Measurements from ENCODE around the gene MPO. TPM values are rescaled to one million over a fixed set of nuclear protein-coding genes. Genes with fewer than 3 reads are reported as not detected.

The MPO gene
- total and polyA plus RNA-seq, 9 of the 15 experiments (the other 6 are each of a cell fraction or from before 2014, with no cell fraction given) = 0.04 to 0.47 (median 0.39) TPM; not detected in 6

DNA sequence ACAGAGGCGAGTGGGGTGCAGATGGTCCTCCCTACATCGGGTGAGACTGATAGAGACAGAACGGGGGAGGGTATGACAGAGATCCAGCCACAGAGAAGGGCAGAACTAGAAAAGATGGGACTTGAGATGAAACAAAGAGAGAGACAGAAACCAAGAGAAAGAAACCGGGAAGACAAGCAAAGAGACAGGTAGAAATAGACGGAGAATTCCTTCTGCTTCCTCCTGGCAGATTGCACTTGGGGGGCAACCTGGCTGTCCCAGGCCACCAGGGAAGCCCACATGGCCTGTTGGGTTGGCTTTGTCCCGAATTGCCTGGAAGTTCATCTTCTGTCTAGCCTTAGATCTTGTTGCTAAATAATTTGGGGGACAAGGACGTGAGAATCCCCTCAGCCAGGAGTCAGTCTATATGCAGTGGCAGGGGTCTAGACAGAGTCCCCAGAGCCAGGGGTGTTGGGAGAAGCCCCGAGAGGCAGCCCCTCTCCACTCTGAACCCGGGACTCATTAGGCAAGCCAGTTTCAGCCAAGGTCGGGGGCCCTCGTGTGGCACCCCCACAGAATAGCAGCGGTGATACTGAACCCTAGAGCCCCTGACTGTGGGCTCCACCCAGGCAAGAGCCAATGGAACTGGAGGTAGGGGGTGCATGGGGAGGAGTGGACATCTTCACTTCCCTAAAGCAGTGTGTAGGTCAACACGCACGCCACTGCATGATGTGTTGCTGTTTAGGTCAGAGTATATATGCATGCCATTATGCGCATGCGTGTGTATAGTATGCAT is 48.5 kb upstream of the MPO start (continued):
- TF ChIP-seq NR2C1 (IDR thresholded peaks at IDR 0.05) = no peak; the same call in none of the 2 replicates
- peak; percentile 52; the same call in 1 of the 2 replicates for TF ChIP-seq NR2C1 (tag; IDR thresholded peaks at IDR 0.05)
- peak; percentile 50; the same call in 1 of the 2 replicates for TF ChIP-seq ZNF589 (CRISPR knock-in tag; IDR thresholded peaks at IDR 0.05; ENCODE audit: low read depth)
- TF ChIP-seq TBL1XR1 (IDR thresholded peaks at IDR 0.05; ENCODE audit: low read length in 2 of 2) = peak in 1 of 2 experiments; percentile 10; a peak in 1 of 4 replicates
- no peak for TF ChIP-seq SNRNP70 (optimal IDR thresholded peaks at IDR 0.05; ENCODE audit: low read depth, low read length)
- peak; percentile 59; the same call in 1 of the 2 replicates for TF ChIP-seq POLR2G (IDR thresholded peaks at IDR 0.05; ENCODE audit: low read depth, low read length)
- no peak for TF ChIP-seq ZNF174 (CRISPR knock-in tag; IDR thresholded peaks at IDR 0.05)
- TF ChIP-seq PTRF (tag; IDR thresholded peaks at IDR 0.05) = no peak
- TF ChIP-seq HLTF (IDR thresholded peaks at IDR 0.05) = 0 out of 2 replicates have a peak, but pooled peaks have one; percentile 13
- TF ChIP-seq, protein P1, sequence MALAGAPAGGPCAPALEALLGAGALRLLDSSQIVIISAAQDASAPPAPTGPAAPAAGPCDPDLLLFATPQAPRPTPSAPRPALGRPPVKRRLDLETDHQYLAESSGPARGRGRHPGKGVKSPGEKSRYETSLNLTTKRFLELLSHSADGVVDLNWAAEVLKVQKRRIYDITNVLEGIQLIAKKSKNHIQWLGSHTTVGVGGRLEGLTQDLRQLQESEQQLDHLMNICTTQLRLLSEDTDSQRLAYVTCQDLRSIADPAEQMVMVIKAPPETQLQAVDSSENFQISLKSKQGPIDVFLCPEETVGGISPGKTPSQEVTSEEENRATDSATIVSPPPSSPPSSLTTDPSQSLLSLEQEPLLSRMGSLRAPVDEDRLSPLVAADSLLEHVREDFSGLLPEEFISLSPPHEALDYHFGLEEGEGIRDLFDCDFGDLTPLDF (CRISPR knock-in tag; IDR thresholded peaks at IDR 0.05) = peak; percentile 51
- peak; percentile 56; the same call in 1 of the 2 replicates for TF ChIP-seq KLF16 (IDR thresholded peaks at IDR 0.05)
- TF ChIP-seq STAT5B (CRISPR knock-in tag; IDR thresholded peaks at IDR 0.05) = no peak
- no peak for TF ChIP-seq ZNF707 (CRISPR knock-in tag; conservative IDR thresholded peaks at IDR 0.05)
- TF ChIP-seq, protein P2, sequence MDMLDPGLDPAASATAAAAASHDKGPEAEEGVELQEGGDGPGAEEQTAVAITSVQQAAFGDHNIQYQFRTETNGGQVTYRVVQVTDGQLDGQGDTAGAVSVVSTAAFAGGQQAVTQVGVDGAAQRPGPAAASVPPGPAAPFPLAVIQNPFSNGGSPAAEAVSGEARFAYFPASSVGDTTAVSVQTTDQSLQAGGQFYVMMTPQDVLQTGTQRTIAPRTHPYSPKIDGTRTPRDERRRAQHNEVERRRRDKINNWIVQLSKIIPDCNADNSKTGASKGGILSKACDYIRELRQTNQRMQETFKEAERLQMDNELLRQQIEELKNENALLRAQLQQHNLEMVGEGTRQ (CRISPR knock-in tag; IDR thresholded peaks at IDR 0.05) = no peak
- TF ChIP-seq ARID1B (IDR thresholded peaks at IDR 0.05) = no peak
- TF ChIP-seq, protein P3, sequence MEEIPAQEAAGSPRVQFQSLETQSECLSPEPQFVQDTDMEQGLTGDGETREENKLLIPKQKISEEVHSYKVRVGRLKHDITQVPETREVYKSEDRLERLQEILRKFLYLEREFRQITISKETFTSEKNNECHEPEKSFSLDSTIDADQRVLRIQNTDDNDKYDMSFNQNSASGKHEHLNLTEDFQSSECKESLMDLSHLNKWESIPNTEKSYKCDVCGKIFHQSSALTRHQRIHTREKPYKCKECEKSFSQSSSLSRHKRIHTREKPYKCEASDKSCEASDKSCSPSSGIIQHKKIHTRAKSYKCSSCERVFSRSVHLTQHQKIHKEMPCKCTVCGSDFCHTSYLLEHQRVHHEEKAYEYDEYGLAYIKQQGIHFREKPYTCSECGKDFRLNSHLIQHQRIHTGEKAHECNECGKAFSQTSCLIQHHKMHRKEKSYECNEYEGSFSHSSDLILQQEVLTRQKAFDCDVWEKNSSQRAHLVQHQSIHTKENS (CRISPR knock-in tag; IDR thresholded peaks at IDR 0.05) = peak; percentile 59; the same call in 1 of the 2 replicates
- TF ChIP-seq, protein P4, sequence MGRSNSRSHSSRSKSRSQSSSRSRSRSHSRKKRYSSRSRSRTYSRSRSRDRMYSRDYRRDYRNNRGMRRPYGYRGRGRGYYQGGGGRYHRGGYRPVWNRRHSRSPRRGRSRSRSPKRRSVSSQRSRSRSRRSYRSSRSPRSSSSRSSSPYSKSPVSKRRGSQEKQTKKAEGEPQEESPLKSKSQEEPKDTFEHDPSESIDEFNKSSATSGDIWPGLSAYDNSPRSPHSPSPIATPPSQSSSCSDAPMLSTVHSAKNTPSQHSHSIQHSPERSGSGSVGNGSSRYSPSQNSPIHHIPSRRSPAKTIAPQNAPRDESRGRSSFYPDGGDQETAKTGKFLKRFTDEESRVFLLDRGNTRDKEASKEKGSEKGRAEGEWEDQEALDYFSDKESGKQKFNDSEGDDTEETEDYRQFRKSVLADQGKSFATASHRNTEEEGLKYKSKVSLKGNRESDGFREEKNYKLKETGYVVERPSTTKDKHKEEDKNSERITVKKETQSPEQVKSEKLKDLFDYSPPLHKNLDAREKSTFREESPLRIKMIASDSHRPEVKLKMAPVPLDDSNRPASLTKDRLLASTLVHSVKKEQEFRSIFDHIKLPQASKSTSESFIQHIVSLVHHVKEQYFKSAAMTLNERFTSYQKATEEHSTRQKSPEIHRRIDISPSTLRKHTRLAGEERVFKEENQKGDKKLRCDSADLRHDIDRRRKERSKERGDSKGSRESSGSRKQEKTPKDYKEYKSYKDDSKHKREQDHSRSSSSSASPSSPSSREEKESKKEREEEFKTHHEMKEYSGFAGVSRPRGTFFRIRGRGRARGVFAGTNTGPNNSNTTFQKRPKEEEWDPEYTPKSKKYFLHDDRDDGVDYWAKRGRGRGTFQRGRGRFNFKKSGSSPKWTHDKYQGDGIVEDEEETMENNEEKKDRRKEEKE (IDR thresholded peaks at IDR 0.05; ENCODE audit: borderline replicate concordance in 1 of 2, control insufficient read depth in 1 of 2, low read depth in 2 of 2, low read length in 1 of 2) = peak in 1 of 2 experiments; percentile 90; a peak in 3 of 4 replicates
- TF ChIP-seq, protein P5, sequence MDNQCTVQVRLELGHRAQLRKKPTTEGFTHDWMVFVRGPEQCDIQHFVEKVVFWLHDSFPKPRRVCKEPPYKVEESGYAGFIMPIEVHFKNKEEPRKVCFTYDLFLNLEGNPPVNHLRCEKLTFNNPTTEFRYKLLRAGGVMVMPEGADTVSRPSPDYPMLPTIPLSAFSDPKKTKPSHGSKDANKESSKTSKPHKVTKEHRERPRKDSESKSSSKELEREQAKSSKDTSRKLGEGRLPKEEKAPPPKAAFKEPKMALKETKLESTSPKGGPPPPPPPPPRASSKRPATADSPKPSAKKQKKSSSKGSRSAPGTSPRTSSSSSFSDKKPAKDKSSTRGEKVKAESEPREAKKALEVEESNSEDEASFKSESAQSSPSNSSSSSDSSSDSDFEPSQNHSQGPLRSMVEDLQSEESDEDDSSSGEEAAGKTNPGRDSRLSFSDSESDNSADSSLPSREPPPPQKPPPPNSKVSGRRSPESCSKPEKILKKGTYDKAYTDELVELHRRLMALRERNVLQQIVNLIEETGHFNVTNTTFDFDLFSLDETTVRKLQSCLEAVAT (IDR thresholded peaks at IDR 0.05) = peak; percentile 77 to 91; a peak in 2 of 4 replicates
- TF ChIP-seq SP2 (IDR thresholded peaks at IDR 0.05; ENCODE audit: extremely low read depth, low read depth, low read length, poor library complexity, severe bottlenecking) = peak; percentile 19
- TF ChIP-seq MAFK (IDR thresholded peaks at IDR 0.05; ENCODE audit: low read length) = peak; percentile 30; the same call in 1 of the 2 replicates
